ENCODE results near the gene NAA60. TPM values are rescaled to one million over a fixed set of nuclear protein-coding genes. Genes with fewer than 3 reads are reported as not detected.
"Not testable (repeated sequence)": the region's sequence is repeated elsewhere in the genome, so short reads cannot be mapped to it uniquely, and the experiment has no call there.

NAA60 gene
- polyA plus RNA-seq, 4 donors, result 66.5 to 71.3 (median 67.4) TPM

DNA sequence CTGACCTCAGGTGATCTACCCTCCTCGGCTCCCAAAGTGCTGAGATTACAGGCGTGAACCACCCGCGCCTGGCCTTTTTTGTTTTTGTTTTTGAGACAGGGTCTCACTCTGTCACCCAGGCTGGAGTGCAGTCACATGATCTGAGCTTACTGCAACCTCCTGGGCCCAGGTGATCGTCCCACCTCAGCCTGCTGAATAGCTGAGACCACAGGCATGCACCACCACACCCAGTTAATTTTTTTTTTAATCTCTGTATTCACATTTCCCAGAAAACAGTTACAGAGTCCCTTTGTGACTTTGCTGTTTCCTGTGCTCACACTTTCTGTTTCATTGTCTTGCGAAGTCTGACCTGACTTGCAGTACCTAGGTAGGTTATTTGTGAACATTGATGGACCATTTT is 60.0 kb downstream of the NAA60 start:
- no peak for DNase-seq (ENCODE audit: low read depth in 4 of 4, low spot score in 2 of 4)

DNA sequence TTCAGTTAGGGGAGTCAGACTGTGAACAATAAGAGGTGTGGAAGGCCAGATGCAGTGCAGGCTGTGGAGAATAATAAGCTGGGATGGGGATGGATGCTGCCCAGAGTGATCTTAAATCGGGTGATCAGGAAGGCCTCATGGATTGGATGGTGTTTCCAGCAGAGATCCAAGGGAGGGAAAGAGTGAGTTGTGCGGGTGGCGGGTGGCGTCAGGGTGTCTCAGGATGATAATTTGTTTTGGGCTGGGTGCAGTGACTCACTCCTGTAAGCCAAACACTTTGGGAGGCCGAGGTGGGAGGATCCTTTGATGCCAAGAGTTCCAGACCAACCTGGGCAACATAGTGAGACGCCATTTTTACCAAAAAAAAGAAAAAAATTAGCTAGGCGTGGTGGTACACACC is 65.3 kb downstream of the NAA60 start:
- DNase-seq (ENCODE audit: low read depth in 4 of 4, low spot score in 2 of 4), result no peak

DNA sequence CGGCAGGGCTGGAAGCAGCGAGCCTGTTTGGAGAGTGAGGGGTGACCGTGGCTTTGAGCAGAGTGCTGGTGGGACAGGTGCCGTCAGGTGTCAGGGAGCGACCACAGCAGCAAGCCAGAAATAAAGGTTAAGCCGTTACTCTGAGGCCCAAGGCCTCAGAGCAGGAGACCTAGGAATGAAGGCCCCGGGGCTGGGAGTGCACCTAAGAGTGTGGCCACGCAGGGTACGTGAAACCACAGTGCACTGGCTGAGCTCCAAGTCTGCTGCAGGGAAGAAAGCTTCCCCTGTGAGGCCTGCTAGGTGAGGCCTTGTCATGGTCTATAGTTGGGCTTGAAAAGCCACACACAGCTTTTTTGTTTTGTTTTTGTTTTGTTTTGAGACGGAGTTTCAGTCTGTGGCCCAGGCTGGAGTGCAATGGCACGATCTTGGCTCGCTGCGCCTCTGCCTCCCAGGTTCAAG is 66.0 kb downstream of the NAA60 start:
- DNase-seq (ENCODE audit: low read depth in 4 of 4, low spot score in 2 of 4), result no peak

DNA sequence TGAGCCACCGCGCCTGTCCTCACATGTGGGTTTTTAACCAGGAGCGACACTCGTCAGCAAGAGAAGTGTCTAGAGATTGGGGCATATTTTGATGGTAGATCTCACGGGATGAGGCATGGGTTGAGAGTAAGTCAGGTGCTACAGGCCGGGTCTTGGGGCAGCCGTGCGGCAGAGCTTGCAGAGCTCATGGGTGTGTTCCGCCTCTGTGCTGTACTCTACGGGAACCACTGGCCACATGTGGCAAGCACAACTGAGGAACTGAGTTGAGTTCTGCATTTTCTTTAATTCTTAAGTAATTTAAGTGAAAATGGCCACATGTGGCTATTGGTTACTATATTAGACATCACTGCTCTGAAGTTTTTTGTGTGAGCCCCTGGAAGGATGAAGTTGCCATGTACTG is 66.9 kb downstream of the NAA60 start:
- no peak for DNase-seq (ENCODE audit: low read depth in 4 of 4, low spot score in 2 of 4)

DNA sequence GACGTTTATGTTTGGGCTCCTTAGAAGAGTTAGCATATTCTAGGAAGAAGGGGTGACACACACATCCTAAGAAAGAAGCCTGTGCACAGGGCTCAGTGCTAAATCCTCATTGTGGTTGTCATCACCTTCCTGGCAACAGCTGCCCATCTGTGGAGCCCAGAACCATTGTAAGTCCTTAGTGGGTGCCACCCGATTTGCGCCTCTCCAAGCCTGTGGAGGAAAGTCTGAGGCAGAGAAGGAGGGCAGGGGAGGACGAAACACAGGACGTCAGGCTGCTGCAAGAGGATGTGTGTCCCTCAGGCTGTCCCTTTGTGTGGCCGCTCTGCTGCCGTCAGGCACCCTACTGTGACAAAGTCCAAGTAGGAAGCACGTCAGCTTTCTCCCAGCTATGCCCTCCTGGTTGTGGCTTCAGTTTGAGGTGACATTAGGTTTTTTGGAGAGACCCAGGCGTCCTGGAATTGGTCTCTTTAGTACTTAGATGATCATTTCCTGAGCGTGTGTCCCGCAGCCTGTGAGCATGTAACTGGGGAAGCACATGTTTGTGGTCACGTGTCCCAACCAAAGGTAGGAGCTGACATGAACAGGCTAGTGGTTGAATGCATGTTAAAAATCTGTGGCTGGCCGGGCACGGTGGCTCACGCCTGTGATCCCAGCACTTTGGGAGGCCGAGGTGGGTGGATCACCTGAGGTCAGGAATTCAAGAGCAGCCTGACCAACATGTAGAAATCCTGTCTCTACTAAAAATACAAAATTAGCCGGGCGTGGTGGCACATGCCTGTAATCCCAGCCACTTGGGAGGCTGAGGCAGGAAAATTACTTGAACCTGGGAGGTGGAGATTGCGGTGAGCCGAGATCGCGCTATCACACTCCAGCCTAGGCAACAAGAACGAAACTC is 68.1 kb downstream of the NAA60 start:
- DNase-seq (ENCODE audit: low read depth in 4 of 4, low spot score in 2 of 4), result no peak

DNA sequence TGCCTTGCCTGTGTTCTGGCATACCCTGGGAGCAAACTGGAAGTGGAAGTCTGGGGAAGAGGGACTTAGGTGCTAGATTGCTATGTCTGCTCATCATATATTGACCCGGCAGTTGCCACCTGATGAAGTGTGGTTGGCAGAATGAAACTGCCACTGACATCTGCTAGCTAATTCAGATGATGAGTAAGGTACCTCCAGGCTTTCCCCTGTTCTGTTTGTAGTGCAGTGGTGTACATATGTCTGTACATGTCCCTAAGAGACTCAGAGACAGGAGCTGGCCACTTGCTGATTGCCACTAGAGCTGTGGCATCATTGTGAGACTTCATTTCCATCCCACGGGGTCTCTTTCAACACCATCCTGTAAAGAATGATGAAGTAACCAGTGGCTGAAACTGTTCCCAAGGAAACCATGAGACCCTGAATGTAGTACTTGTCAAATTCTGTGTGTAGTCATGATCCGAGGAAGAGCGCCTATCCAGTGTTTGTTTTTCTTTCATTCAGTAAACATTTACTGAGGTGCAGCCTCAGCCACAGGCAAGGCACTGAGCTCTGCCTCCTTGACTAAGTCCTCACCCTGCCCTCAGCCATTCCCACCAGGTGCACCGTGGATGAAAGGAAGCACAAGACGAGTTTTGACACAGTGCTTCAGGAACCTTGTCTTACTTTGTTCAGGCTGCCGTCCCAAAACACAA is 70.6 kb downstream of the NAA60 start:
- DNase-seq (ENCODE audit: low read depth in 4 of 4, low spot score in 2 of 4), result no peak

DNA sequence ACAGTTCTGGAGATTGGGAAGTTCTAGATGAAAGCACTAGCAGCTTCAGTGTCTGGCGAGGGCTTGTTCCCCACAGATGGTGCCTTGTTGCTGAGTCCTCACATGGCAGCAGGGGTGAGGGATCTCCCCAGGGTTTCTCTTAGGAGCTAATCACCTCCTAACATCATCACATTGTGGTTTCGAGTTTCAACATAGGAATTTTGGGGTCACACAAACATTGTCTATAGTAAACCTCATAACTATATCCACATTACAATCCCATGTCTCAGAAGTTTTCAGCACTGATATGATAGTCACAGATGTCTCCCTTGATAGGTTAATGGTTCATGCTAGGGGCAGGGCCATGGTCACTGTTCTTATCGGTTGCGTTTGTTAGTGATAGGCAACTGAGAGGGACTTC is 71.1 kb downstream of the NAA60 start:
- no peak for DNase-seq (ENCODE audit: low read depth in 4 of 4, low spot score in 2 of 4)

DNA sequence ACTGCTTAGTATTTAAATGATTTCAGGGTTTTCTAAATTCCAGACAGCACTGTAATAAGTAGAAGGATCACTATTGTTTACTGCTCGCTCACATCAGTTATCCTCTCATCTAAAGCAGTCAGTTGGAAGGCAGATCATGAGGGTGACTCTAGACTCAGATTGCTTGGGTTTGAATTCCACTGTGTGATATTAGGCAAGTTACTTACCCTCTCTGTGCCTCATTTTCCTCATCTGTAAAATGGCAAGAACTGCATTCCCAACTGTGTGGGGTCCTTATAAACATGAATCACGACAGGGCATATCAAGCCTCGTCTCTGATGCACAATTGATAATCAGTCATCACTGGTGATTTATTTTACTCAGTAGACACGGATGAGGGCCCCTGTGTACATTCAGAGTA is 72.4 kb downstream of the NAA60 start:
- DNase-seq (ENCODE audit: low read depth in 4 of 4, low spot score in 2 of 4), result no peak

DNA sequence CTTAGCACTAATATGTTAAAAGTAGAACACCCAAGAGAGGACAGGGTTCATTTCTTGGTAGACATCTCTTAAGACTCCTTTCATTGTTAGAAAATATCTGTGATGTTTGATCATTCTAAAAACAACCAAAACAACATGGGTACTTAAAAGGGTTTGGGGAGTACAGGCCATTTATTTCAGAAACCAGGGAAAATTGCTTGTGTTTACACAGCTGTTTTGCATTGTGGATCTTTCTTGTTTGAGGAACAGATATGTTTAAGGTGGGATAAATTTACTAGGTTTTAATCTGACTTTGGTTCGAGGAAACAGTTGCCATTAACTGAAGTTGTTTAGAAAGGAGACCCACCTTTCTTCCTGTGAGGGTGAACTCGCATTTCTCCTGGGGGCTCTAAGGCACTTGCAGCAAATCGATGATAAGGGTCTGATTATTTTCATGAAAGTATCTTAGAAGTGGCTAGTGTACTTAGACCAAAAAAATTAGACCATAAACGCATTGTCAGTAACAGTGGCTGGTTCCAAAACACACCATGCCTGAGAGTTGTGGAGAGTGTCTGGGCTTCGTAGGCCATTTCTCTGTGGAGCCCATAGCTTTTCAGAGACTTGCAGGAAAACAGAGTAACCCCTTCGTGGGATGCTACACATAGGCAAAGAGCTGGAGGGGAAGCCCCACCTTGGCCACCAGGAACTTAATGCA is 75.0 kb downstream of the NAA60 start:
- DNase-seq (ENCODE audit: low read depth in 4 of 4, low spot score in 2 of 4), result no peak

DNA sequence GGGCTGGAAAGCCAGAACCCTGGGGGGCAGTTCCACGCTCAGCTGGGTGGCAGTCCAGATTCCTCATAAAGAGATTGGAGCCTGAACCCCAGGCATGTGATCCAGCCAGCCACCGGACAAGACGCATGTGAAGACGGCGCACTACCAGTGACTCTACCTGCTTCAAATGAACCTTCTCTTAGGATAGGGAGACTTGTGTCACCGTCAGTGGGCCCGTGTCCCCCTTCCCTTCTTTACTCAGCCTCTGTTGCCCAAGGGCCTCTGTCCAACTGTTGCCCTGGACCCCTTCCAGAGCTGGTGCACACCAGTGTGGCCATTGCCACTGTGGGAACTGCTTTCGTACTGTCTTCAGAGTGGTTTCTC is 75.5 kb downstream of the NAA60 start:
- no peak for DNase-seq (ENCODE audit: low read depth in 4 of 4, low spot score in 2 of 4)

DNA sequence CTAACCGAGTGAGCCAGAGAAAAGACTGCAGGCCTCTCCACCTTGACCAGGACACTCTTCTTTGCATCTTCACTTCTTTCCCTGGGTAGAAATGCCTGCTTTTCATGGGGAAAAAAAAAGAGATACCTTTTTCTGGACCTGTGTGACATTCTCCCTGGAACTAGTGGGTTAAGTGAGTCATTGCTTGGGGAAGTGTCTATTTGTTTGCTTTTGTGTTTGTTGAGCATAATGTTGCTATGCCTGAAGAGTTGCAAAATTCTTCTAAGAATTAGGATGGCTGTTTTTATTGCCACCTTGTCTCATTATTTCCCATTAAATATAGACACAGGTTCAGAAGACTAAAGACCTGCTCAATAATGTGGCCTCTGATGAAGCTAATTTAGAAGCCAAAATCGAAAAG is 76.1 kb downstream of the NAA60 start:
- no peak for DNase-seq (ENCODE audit: low read depth in 4 of 4, low spot score in 2 of 4)

DNA sequence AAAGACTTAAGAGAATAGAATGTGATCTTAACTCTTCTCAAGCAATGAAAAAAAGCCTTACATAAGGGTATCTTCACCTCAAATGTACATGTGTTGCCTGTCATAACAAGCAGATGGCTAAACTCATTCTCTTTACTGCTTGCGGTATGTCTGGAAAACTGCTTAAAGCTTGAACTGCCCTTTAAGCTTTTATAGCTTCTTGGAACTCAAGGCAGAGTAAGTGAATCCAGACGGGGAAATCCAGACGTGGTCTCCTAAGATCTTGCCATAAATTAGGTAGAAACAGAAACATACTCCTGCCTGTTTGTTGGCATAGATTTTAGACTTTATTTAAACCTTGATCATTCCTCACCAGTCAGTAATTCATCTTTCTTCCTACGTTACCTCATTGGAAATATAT is 76.9 kb downstream of the NAA60 start:
- peak; percentile 57 to 74 (median 70) for DNase-seq (ENCODE audit: low read depth in 4 of 4, low spot score in 2 of 4)

DNA sequence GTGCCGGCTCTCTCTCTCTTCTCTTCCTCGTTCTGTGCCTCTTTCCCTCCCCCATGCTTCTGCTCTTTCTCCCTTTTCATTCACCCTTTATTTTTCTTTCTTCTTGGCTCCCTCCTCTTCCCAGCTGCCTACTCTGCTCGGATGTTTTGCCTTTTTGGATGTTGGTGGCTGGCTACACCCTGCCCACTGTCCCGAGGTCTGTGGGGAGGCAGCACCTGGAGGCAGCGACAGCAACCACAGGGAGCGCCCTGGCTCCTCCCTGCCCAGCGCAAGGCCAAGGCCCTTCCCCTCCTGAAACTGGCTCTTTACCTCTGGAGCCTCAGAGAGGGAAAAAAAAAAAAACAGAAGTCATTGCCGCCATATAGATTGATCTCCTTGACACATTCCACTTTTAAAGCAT is 77.4 kb downstream of the NAA60 start:
- no peak for DNase-seq (ENCODE audit: low read depth in 4 of 4, low spot score in 2 of 4)

DNA sequence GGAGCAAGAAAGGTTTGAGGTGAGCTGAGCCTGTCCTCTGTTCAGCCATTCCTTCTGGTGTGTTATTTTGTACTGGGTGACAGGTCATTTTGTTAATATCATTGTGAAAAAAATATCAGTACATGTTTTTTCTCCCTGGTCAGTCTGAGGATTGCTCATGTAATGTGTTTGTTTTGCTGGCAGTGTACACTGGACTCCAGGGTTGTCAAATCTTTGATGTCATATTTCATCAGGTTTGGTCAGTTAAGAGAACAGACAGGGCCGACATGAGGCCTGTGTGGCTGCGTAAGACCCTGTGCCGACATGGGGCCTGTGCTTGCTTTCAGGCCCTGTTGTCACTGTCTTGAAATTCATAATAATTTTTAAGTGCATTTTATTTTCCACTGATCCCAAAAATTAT is 79.8 kb downstream of the NAA60 start:
- DNase-seq (ENCODE audit: low read depth in 4 of 4, low spot score in 2 of 4), result no peak

DNA sequence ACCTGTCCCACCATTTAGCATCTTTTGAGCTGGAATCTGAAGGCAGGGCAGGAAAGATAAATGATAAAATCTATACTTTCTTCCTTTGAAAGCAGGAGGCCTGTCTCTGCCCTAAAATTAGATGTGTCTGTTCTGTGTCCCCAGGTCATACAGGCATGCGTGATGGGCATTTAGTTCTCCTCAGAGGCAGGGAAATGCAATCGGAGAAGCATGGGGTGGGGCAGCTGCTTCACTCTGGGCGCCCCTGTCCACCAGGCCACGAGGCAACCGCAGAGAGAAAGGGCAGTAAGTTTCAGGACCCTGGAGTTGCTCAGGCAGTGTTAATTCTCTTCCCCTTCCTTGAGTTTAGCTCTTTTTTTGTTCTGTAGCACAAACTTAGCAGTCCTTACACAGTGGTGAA is 82.5 kb downstream of the NAA60 start:
- DNase-seq (ENCODE audit: low read depth in 4 of 4, low spot score in 2 of 4), result no peak

DNA sequence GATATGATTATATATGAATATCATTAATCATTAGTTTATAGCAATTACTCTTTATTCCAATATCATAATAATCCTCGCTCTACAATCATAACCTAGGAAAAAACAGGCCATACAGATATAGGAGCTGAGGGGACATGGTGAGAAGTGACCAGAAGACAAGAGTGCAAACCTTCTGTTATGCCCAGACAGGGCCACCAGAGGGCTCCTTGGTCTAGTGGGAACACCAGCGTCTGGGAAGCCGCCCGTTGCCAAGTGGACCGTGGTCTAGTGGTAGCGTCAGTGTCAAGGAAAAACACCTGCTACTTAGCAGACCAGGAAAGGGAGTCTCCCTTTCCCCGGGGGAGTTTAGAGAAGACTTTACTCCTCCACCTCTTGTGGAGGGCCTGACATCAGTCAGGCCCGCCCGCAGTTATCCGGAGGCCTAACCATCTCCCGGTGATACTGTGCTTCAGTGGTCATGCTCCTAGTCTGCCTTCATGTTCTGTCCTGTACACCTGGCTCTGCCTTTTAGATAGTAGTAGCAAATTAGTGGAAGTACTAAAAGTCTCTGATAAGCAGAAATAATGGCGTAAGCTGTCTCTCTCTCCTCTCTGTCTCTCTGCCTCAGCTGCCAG is 83.8 kb downstream of the NAA60 start:
- not testable (repeated sequence) for DNase-seq (ENCODE audit: low read depth in 4 of 4, low spot score in 2 of 4)

DNA sequence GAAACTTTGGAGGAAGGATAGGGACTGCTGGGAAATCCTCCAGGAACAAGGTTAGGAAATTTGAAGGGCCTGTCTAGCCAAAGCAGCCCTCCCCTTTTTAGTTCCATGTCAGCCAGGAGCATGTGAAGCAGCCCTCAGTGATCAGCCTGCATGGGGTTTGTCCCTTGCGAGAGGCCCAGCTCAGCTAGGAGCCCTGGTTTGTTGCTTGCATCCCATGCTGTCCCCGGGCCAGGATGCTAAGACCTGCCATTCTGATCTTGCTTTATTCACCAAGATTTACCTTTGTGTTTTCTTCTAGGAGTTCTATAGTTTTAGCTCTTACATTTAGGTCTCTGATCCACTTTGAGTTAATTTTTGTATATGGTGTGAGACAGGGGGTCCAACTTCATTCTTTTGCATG is 84.9 kb downstream of the NAA60 start:
- DNase-seq (ENCODE audit: low read depth in 4 of 4, low spot score in 2 of 4), result no peak

DNA sequence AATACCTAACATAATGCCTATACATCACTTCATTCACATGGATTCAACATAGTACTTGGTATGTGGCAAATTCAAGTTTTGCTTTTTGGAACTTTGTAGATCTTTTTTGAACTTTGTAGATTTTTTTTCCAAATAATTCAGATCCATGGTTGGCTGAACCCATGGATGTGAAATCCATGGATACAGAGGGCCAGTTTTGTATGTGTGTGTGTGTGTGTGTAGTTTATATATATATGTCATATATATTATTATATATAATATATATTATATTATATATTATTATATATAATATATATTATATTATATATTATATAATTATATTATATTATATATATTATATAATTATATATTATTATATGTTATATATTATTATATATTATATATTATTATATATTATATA is 85.7 kb downstream of the NAA60 start:
- no peak for DNase-seq (ENCODE audit: low read depth in 4 of 4, low spot score in 2 of 4)

DNA sequence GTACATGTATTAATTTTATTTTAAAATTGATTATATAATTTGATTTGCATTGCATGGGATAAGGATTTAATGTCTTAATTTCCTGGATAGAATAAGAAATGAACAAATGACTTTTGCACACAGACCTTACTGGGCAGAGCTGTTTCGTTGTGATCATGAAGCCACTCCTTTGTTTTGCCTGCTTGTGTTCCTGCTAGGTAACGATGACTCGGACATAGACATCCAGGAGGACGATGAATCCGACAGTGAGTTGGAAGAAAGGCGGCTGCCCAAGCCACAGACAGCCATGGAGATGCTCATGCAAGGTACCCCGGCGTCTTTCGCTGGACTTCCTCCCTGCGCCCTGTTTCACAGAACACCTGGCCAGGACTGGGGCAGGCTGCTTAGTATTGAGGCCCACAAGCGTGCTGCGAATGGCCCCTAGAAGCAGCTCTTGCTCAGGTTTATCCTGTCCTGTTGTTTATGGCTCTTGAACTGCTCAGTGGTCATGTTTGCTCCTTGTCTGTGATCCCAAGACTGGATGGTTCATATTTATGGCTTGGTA is 87.0 kb downstream of the NAA60 start:
- no peak for DNase-seq (ENCODE audit: low read depth in 4 of 4, low spot score in 2 of 4)

DNA sequence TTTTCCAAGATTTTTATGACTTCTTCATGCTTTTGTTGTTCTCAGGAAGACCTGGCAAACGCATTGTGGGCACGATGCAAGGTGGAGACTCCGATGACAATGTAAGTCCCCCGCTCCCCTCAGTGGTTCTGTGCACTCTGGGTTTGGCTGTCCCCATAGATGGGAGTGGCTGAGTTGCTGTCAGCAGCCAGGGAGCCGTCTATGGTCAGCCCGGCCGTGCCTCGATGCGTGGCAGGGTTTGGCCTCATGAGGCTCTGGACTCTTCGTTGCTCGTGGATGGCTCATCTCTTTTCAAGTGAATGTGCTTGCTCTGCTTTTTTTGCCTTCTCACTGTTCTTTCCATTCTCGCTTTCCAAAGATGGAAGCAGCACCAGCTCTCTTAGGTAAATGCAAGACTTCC is 89.3 kb downstream of the NAA60 start:
- DNase-seq (ENCODE audit: low read depth in 4 of 4, low spot score in 2 of 4), result no peak

DNA sequence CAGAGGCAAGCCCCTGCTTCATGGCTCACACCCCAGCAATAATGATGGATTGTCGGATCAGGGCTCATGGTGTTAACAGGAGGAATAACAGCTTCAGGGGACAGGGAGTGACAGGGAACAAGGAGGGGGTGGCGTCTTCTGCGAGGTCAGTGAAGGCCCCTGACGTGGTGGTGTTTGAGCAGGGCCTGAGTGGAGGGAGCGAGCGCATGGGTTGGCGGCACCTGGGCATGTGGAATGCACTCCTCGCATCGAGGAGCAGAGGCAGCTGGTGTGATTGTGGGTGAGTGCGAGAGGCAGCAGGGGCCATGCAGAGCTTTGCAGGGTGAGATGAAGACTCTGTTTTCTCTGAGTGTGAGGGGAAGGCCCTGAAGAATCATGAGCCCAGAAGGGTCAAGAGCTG is 90.6 kb downstream of the NAA60 start:
- DNase-seq (ENCODE audit: low read depth in 4 of 4, low spot score in 2 of 4), result no peak

Data from left renal cortex interstitium (tissue), 4 donors.